ENCODE measurements around the gene SDC4.
A peak's percentile ranks its signal among the peaks of the same experiment; 100 is the strongest.

Gene SDC4

GRCh38 chr20:45347936-45348778 lies at the start of gene SDC4:
Gene SDC4 (minus strand): TSS chr20:45348424. CDS start chr20:45348384, 40 bp downstream.
- peak in 1 of 2 donors; percentile 49 for DNase-seq (ENCODE audit: extremely low read depth in 1 of 2, low read depth in 1 of 2)

- no peak for DNase-seq (ENCODE audit: extremely low read depth in 1 of 2, low read depth in 1 of 2)
These were observed 46.8 kb upstream of the SDC4 start for GRCh38 chr20:45395114-45395415.

- DNase-seq (ENCODE audit: extremely low read depth in 1 of 2, low read depth in 1 of 2): no peak
These were observed 46.2 kb upstream of the SDC4 start for GRCh38 chr20:45394221-45395113.

GRCh38 chr20:45392733-45393132 lies 44.5 kb upstream of the SDC4 start:
- no peak for DNase-seq (ENCODE audit: extremely low read depth in 1 of 2, low read depth in 1 of 2)

- no peak for DNase-seq (ENCODE audit: extremely low read depth in 1 of 2, low read depth in 1 of 2)
These were observed 43.3 kb upstream of the SDC4 start for GRCh38 chr20:45391559-45391958.

DNA sequence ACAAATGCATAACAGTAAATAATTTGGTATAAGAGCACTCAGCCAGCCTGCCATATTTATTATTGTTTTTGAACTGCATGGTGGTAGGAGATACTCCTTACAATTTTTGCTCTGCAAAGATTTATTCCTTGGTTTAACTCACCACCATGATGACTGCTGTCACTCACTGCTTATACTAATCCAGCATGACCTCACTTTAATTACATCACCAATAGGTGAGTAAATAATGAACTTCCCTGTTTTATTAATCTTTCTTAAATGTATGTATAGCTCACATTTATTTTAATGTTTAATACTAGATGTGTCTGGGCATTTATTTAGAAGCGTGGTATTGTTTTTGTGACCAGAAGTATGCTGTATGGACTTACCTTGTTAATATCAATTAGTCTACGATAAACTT lies 42.7 kb upstream of the SDC4 start:
- no peak for DNase-seq (ENCODE audit: extremely low read depth in 1 of 2, low read depth in 1 of 2)

- no peak for DNase-seq (ENCODE audit: extremely low read depth in 1 of 2, low read depth in 1 of 2)
These were observed 39.0 kb upstream of the SDC4 start for GRCh38 chr20:45387274-45387673.

DNA sequence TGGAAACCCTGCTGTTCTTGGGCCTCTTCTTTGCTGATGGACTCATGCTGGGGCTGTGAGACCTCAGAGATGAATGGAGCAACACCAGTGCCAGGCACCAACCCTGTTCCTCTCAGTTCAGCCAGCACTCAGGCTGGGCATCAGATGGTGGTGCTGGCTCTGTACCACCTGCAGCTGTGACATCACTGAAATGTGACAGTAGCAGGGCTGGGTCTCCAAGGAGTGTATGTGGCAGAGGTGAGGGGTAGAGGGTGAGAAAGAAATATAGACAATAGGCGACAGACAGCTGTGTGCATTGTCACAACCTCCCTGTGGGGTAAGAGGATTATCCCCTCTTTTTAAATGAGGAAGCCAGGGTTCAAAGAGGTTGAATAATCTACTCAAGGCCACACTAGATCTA lies 30.0 kb upstream of the SDC4 start, which contains the start of gene TP53TG5:
TSS of gene TP53TG5 (minus strand) at position 135 of the 400 bp plus-strand sequence. CDS start at position 46, 89 bp downstream.
- DNase-seq (ENCODE audit: extremely low read depth in 1 of 2, low read depth in 1 of 2): no peak

- DNase-seq (ENCODE audit: extremely low read depth in 1 of 2, low read depth in 1 of 2): no peak
These were observed 29.0 kb upstream of the SDC4 start for GRCh38 chr20:45377269-45377668.

DNA sequence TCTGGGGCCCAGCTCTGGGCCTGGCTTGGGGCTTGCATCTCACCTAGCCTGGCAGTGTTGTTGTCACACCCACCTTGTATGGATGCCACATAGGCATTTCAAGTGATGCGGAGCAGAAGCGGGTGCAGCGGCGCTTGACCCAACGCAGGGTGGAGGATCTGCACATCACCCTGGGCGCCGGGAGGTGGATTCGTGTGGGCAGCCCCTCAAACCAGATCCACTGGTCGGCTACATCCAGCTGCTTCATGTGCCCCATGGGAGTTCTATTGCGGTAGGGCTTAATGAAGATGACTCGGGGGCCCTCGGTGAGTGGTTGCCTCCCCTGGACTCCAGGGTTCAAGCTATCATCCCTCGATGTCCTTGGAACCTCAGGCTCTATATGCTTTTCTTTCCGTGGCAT lies 26.7 kb upstream of the SDC4 start:
- DNase-seq (ENCODE audit: extremely low read depth in 1 of 2, low read depth in 1 of 2): no peak

- DNase-seq (ENCODE audit: extremely low read depth in 1 of 2, low read depth in 1 of 2): no peak
These were observed 25.9 kb upstream of the SDC4 start for GRCh38 chr20:45374101-45374467.

- peak; percentile 83 to 87 for DNase-seq (ENCODE audit: extremely low read depth in 1 of 2, low read depth in 1 of 2)
These were observed 25.3 kb upstream of the SDC4 start for GRCh38 chr20:45373353-45374100.

GRCh38 chr20:45372646-45373352 lies 24.6 kb upstream of the SDC4 start:
- DNase-seq (ENCODE audit: extremely low read depth in 1 of 2, low read depth in 1 of 2): no peak

DNA sequence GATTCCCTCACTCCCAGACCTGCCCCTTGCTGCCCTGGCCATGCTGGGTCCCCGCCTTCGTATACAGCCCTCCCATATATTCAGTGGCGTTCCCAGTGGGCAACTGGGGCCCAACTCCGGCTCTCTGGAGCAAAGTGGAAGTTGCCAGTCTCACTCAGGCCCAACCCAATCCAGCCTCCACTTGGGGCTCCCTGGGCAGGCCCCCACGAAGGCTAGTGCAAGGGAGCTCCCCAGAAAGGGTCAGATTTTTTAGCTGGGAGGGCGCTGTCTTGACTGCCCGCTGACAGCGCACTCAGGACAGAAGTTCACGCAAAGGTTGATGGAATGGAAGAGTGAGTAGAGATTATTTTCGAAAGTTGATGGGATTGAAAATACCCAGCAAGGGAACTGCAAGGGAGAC lies 24.0 kb upstream of the SDC4 start:
- no peak for DNase-seq (ENCODE audit: extremely low read depth in 1 of 2, low read depth in 1 of 2)

DNA sequence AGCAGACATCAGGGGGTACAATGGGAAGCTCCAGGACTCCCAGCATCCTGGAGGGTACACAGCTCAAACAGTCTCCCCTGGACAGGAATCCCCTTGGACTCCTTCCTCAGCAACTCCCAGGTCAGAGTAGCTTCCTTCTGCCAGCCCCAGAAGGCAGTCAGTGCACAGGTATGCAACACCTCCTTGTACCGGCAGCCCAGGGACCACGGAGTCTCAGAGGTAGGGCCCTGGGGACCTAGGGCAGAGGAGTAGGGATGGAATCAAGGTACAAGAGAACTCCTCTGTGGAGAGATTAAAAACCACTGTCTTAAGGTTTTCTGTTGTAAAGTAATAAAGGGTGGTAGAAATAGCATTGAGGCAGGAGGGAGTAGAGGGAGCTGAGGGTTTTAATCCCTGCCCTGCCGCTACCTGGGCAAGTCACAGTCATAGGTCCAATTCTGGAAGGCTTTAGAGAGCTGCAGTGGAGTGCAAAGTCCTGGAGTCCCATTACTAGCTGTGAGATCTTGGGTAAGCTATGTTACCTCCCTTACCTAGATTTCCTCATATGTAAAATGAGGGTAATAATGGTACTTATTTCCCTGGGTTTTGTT lies 22.4 kb upstream of the SDC4 start:
- no peak for DNase-seq (ENCODE audit: extremely low read depth in 1 of 2, low read depth in 1 of 2)

DNA sequence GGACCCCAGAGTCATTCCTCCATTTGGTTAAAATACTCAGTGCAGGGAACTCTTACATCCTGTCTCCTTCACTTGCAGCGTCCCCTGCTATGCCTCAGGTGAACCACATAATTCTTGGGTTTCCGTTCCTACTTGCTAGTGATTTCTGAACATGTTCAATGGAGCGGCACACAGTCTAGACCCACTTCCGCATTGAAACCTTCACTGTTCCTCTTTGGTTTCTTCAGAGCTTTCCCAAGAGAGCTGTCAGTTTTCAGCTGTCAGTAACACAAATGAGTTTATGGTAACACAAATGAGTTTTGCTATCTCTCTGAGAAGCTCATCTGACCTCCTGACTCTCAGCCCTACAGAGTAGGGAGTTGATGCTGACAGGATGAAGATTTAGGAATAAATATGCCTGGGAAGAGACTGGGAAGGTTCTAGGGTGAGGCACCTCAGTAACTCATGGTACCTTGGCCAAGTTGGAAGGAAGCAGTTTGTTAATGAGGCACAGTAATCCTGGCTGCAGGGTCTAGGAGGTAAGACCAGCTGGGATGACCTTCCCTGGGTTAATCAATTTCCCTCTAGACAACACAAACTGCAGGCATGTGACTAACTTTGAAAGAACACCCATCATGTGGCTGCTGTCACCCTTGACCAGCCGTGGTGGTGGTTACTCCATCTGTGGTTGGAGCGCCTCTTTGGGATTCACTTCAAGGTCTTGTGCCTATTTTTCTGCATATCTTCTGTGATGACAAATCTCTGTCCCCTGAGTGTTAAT lies 20.2 kb upstream of the SDC4 start:
- no peak for DNase-seq (ENCODE audit: extremely low read depth in 1 of 2, low read depth in 1 of 2)

DNA sequence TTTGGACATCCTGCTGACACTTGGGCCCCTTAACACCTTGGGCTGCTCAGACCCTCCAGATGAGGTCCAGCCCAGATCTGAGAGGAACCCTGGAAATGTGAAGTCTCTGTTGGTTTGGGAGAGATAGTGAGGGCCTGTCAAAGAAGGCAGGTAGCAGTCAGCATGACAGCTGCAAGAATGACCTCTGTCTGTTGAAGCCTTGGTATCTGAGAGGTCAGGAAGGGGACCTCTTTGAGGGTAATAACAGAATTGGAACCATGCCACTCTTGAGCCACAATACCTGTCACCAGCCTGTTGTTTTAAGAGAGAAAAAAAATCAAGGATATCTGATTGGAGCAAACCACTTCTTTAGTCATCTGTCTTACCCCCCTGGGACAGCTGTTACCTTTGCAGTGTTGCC lies 18.9 kb upstream of the SDC4 start:
- DNase-seq (ENCODE audit: extremely low read depth in 1 of 2, low read depth in 1 of 2): no peak

- no peak for DNase-seq (ENCODE audit: extremely low read depth in 1 of 2, low read depth in 1 of 2)
These were observed 18.4 kb upstream of the SDC4 start for GRCh38 chr20:45366631-45367030.

DNA sequence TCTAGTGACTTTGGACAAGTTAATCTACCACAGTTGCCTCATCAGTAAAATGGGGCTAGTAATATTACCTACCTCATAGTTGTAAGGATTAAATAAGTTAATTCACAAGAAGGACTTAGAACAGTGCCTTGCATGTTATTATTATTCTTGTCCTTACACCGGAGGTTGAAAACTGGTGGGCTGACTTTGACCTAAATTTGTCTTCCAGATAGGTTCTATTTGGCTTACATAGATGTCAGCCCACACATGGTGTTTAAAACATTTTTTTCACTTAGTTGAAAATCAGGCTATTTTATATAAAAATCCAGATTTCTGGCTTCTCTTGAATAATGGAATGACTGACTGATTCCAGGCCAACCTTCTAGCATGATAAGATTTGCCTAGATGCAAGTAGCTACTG lies 18.0 kb upstream of the SDC4 start:
- DNase-seq (ENCODE audit: extremely low read depth in 1 of 2, low read depth in 1 of 2): no peak

Data from activated CD8-positive, alpha-beta memory T cell treated with anti-CD3 and anti-CD28 coated beads for 1 hour (primary cell).